22Rv1 (cell line): ENCODE data around the gene RPL10A.

Source experiments
- ZFX ChIP-seq: fragments of 450-650 bp; IDR thresholded peaks from 2 replicates; pipeline ENCODE4 v1.6.1; 2017; ENCODE audit warnings: antibody characterized with exemption, borderline replicate concordance
- TF ChIP-seq, protein P1 (sequence below): fragments of 450-650 bp; IDR thresholded peaks from 2 replicates; pipeline ENCODE4 v1.5.1; 2017; ENCODE audit warnings: mild to moderate bottlenecking

DNA sequence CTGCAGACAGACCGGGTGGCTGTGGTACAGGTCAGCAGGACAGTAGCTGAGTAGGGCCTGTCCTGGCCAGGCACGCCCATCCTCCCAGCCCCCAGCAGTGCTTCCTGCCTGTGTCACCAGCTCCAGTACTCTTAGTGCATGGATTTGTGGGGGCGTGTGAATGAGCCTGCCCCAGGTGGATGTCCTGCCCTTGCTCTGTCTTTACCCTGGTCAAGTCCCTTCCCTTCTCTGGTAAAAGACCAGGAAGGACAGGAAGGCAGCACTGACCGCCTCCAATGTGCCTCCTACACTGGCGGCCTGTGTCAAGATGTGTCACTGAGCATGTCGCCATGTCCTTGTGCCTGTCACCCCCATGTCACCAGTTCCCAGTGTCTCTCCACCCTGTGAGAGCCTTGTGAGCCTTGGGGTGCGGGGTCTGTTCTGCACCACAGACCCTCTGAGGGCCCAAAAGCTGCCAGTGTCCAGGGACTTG is 16.8 kb downstream of the RPL10A start:
- TF ChIP-seq, protein P1, sequence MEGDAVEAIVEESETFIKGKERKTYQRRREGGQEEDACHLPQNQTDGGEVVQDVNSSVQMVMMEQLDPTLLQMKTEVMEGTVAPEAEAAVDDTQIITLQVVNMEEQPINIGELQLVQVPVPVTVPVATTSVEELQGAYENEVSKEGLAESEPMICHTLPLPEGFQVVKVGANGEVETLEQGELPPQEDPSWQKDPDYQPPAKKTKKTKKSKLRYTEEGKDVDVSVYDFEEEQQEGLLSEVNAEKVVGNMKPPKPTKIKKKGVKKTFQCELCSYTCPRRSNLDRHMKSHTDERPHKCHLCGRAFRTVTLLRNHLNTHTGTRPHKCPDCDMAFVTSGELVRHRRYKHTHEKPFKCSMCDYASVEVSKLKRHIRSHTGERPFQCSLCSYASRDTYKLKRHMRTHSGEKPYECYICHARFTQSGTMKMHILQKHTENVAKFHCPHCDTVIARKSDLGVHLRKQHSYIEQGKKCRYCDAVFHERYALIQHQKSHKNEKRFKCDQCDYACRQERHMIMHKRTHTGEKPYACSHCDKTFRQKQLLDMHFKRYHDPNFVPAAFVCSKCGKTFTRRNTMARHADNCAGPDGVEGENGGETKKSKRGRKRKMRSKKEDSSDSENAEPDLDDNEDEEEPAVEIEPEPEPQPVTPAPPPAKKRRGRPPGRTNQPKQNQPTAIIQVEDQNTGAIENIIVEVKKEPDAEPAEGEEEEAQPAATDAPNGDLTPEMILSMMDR: no peak
- TF ChIP-seq ZFX: no peak
